Endothelial cell of umbilical vein (primary cell): Measurements from ENCODE around the gene TRIM45.

Experiments used
- CTCF ChIP-seq, 2 donors: IDR thresholded peaks; 1 replicate in 1 of 2; 2 replicates in 1 of 2; pipeline ENCODE4 v1.5.1; 2011; ENCODE audit warnings: low read length in 2 of 2, mild to moderate bottlenecking in 2 of 2, moderate library complexity in 2 of 2, control low read depth in 1 of 2, inconsistent platforms in 1 of 2, low read depth in 1 of 2; ENCODE audit not compliant: insufficient read depth in 1 of 2; ENCODE audit errors: extremely low read depth in 1 of 2
- MYC ChIP-seq: IDR thresholded peaks from one replicate; pipeline ENCODE4 v1.6.1; 2011; ENCODE audit warnings: mild to moderate bottlenecking, low read depth, low read length
- POLR2A ChIP-seq: IDR thresholded peaks from 2 replicates; pipeline ENCODE4 v1.6.1; 2012; ENCODE audit warnings: low read depth, mild to moderate bottlenecking, control low read depth, low read length
- POLR2AphosphoS5 ChIP-seq: IDR thresholded peaks from 2 replicates; pipeline ENCODE4 v1.6.1; 2012; ENCODE audit warnings: low read depth, mild to moderate bottlenecking, control low read depth, low read length, moderate library complexity; ENCODE audit not compliant: insufficient read depth

- TF ChIP-seq CTCF (IDR thresholded peaks at IDR 0.05; ENCODE audit: extremely low read depth in 1 of 2, insufficient read depth in 1 of 2, low read depth in 1 of 2, low read length in 2 of 2) (no peak), POLR2AphosphoS5 (no peak), POLR2A (no peak), MYC (no peak)
Measured at GRCh38 chr1:117097443-117097842, 24.1 kb downstream of the TRIM45 start.
